Liver (tissue), 3 donors: ENCODE measurements around the gene PAQR4.

ENCODE experiments used
- CTCF ChIP-seq: fragments of 150-350 bp; IDR thresholded peaks from 2 replicates; pipeline ENCODE4 v1.5.1; 2017; ENCODE audit warnings: improper control_type of control experiment, low read depth, low read length; ENCODE audit not compliant: missing input control
- EGR1 ChIP-seq, 2 donors: IDR thresholded peaks; 2 replicates each; pipeline ENCODE4 v1.6.1; 2016 to 2018; ENCODE audit warnings: antibody characterized with exemption in 2 of 2, low read depth in 2 of 2
- GABPA ChIP-seq, 2 donors: IDR thresholded peaks in 1 of 2; conservative IDR thresholded peaks in 1 of 2; 2 replicates each; pipeline ENCODE4 v1.6.1; 2016; ENCODE audit warnings: antibody characterized with exemption in 2 of 2, mild to moderate bottlenecking in 1 of 2, moderate library complexity in 1 of 2
- REST ChIP-seq: IDR thresholded peaks from 2 replicates; pipeline ENCODE4 v1.6.1; 2016; ENCODE audit warnings: antibody characterized with exemption, mild to moderate bottlenecking
- SP1 ChIP-seq: IDR thresholded peaks from 2 replicates; pipeline ENCODE4 v1.6.1; 2018; ENCODE audit warnings: antibody characterized with exemption, mild to moderate bottlenecking
- YY1 ChIP-seq: IDR thresholded peaks from 2 replicates; pipeline ENCODE4 v1.6.1; 2016; ENCODE audit warnings: antibody characterized with exemption, mild to moderate bottlenecking
- ZBTB33 ChIP-seq: IDR thresholded peaks from 2 replicates; pipeline ENCODE4 v1.6.1; 2016; ENCODE audit warnings: antibody characterized with exemption
- donor health status: healthy.
- donor health status: healthy.

GRCh38 chr16:2926650-2926999 lies 42.5 kb upstream of the PAQR4 start:
- TF ChIP-seq EGR1 (IDR thresholded peaks at IDR 0.05; ENCODE audit: low read depth in 2 of 2) (no peak), CTCF (no peak), SP1 (no peak), REST (no peak), YY1 (no peak), GABPA (IDR thresholded peaks at IDR 0.05 in 1 of 2, conservative IDR thresholded peaks at IDR 0.05 in 1 of 2) (no peak), ZBTB33 (no peak)
